Liver (tissue), 6 donors: ENCODE measurements around the gene FANCG. TPM values are rescaled to one million over a fixed set of nuclear protein-coding genes. Genes with fewer than 3 reads are reported as not detected.

ENCODE experiments used
- EGR1 ChIP-seq, 2 donors: IDR thresholded peaks; 2 replicates each; pipeline ENCODE4 v1.6.1; 2016 to 2018; ENCODE audit warnings: antibody characterized with exemption in 2 of 2, low read depth in 2 of 2
- FOXA2 ChIP-seq: IDR thresholded peaks from 2 replicates; pipeline ENCODE4 v1.6.1; 2016; ENCODE audit warnings: antibody characterized with exemption
- HNF4G ChIP-seq: IDR thresholded peaks from 2 replicates; pipeline ENCODE4 v1.6.1; 2016; ENCODE audit warnings: antibody characterized with exemption
- JUND ChIP-seq, 2 donors: IDR thresholded peaks; 2 replicates each; pipeline ENCODE4 v1.6.1; 2016; ENCODE audit warnings: antibody characterized with exemption in 2 of 2
- RAD21 ChIP-seq, 2 donors: IDR thresholded peaks; 2 replicates each; pipeline ENCODE4 v1.6.1; 2016; ENCODE audit warnings: antibody characterized with exemption in 2 of 2, mild to moderate bottlenecking in 2 of 2
- YY1 ChIP-seq: IDR thresholded peaks from 2 replicates; pipeline ENCODE4 v1.6.1; 2016; ENCODE audit warnings: antibody characterized with exemption, mild to moderate bottlenecking
- polyA plus RNA-seq, 2 donors: library from polyadenylated mRNA; stranded (reverse) in 1 of 2; unstranded in 1 of 2; fragments of 200-250 nt in 1 of 2; fragments of >200 nt in 1 of 2; fragmentation: Nextera tagmentation in 1 of 2; extraction: Ambion mirVana in 1 of 2; gene quantifications; one replicate each; pipeline versions ENCODE4 v1.2.1 to v1.2.3, GENCODE V29; 2013 to 2015
- small RNA-seq: library from RNA; depleted of rRNA; stranded (forward); fragments of <200 nt; gene quantifications from one replicate; pipeline ENCODE3, GENCODE V24; 2014
- total RNA-seq, 2 donors: library from RNA; depleted of rRNA; stranded (reverse); fragments of >200 nt; gene quantifications; one replicate each; pipeline ENCODE4 v1.2.3, GENCODE V29; 2014
- TF ChIP-seq, protein P1 (sequence below): fragments of 150-350 bp; IDR thresholded peaks from 2 replicates; pipeline ENCODE4 v1.5.1; 2017; ENCODE audit warnings: improper control_type of control experiment, low read depth, low read length; ENCODE audit not compliant: missing input control
- donor health status: healthy.
- donor health status: healthy.
- donor health status: healthy.

Gene FANCG
- total and polyA plus RNA-seq, 4 donors, result 1.7 to 16.0 (median 4.0) TPM

DNA sequence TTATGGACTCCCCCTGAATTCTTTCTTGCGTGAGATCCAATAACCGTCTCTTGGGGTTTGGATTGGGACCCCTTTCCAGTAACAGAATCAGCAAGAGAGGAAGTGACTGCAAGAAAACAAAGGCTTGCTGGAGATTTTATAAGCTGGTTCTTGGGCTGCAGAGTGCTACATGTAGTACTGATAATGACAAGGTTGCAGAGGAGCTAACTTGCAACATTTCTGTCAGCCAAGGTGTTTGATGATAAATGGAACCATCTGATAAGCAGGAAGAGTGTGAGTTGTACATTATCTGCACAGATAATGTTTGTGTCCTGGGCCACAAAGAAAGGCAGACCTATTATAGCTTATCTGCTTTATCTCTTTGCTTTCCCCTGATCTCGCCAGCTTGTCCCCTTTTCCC is 53.1 kb downstream of the FANCG start (continued):
- TF ChIP-seq, protein P1, sequence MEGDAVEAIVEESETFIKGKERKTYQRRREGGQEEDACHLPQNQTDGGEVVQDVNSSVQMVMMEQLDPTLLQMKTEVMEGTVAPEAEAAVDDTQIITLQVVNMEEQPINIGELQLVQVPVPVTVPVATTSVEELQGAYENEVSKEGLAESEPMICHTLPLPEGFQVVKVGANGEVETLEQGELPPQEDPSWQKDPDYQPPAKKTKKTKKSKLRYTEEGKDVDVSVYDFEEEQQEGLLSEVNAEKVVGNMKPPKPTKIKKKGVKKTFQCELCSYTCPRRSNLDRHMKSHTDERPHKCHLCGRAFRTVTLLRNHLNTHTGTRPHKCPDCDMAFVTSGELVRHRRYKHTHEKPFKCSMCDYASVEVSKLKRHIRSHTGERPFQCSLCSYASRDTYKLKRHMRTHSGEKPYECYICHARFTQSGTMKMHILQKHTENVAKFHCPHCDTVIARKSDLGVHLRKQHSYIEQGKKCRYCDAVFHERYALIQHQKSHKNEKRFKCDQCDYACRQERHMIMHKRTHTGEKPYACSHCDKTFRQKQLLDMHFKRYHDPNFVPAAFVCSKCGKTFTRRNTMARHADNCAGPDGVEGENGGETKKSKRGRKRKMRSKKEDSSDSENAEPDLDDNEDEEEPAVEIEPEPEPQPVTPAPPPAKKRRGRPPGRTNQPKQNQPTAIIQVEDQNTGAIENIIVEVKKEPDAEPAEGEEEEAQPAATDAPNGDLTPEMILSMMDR, result no peak
- TF ChIP-seq EGR1 (IDR thresholded peaks at IDR 0.05; ENCODE audit: low read depth in 2 of 2) (no peak), RAD21 (IDR thresholded peaks at IDR 0.05) (no peak), HNF4G (no peak), JUND (IDR thresholded peaks at IDR 0.05) (no peak), YY1 (no peak), FOXA2 (no peak)

Small RNAs within 50 kb of the gene (small RNA-seq; reads per million reads assigned to genes)
- gene RN7SL338P, result not detected

Other genes starting within 250 kb of the FANCG start
- gene PHF24, start 121.7 kb downstream of the FANCG start, total RNA-seq, result under 1 TPM; 0.05 to 0.17 TPM
- under 1 TPM; 0.01 to 0.03 TPM for gene PHF24, start 121.7 kb downstream of the FANCG start, polyA plus RNA-seq
- gene DNAJB5, start 90.2 kb downstream of the FANCG start, total RNA-seq, result 1 to 10 TPM; 1.4 to 2.1 TPM
- 1 to 10 TPM in 1 of 2 donors, under 1 TPM in 1; 0.76 to 2.3 TPM for gene DNAJB5, start 90.2 kb downstream of the FANCG start, polyA plus RNA-seq
- 100 to 1,000 TPM; 175 to 248 TPM for gene VCP, start 7.3 kb downstream of the FANCG start, total RNA-seq
- 100 to 1,000 TPM in 1 of 2 donors, 10 to 100 TPM in 1; 57.6 to 131 TPM for gene VCP, start 7.3 kb downstream of the FANCG start, polyA plus RNA-seq
- 10 to 100 TPM; 10.5 to 15.7 TPM for gene PIGO, start 16.6 kb upstream of the FANCG start, total RNA-seq
- 10 to 100 TPM; 15.2 to 16.0 TPM for gene PIGO, start 16.6 kb upstream of the FANCG start, polyA plus RNA-seq
- gene STOML2, start 23.2 kb upstream of the FANCG start, total RNA-seq, result 10 to 100 TPM; 77.8 to 85.1 TPM
- gene STOML2, start 23.2 kb upstream of the FANCG start, polyA plus RNA-seq, result 10 to 100 TPM; 77.9 to 96.8 TPM
- gene ATOSB, start 35.9 kb upstream of the FANCG start, total RNA-seq, result 10 to 100 TPM in 1 of 2 donors, 1 to 10 TPM in 1; 6.9 to 29.8 TPM
- 1 to 10 TPM; 2.8 to 4.3 TPM for gene ATOSB, start 35.9 kb upstream of the FANCG start, polyA plus RNA-seq
- 10 to 100 TPM; 12.5 to 25.7 TPM for gene UNC13B, start 82.1 kb upstream of the FANCG start, total RNA-seq
- 10 to 100 TPM in 1 of 2 donors, 1 to 10 TPM in 1; 5.5 to 11.4 TPM for gene UNC13B, start 82.1 kb upstream of the FANCG start, polyA plus RNA-seq